AG09319 (cell line): ENCODE measurements around the gene DMKN.
A peak's percentile ranks its signal among the peaks of the same experiment; 100 is the strongest.
"Not testable (repeated sequence)": the region's sequence is repeated elsewhere in the genome, so short reads cannot be mapped to it uniquely, and the experiment has no call there.

ENCODE experiments used
- DNase-seq: peaks from one replicate; pipeline ENCODE4 v3.0.0-alpha.2; 2010; ENCODE audit warnings: low read depth; ENCODE audit errors: extremely low read depth
- CTCF ChIP-seq: IDR thresholded peaks from 2 replicates; pipeline ENCODE4 v1.5.1; 2011; ENCODE audit warnings: low read depth, mild to moderate bottlenecking, inconsistent platforms, low read length, moderate library complexity

DMKN gene

DNA sequence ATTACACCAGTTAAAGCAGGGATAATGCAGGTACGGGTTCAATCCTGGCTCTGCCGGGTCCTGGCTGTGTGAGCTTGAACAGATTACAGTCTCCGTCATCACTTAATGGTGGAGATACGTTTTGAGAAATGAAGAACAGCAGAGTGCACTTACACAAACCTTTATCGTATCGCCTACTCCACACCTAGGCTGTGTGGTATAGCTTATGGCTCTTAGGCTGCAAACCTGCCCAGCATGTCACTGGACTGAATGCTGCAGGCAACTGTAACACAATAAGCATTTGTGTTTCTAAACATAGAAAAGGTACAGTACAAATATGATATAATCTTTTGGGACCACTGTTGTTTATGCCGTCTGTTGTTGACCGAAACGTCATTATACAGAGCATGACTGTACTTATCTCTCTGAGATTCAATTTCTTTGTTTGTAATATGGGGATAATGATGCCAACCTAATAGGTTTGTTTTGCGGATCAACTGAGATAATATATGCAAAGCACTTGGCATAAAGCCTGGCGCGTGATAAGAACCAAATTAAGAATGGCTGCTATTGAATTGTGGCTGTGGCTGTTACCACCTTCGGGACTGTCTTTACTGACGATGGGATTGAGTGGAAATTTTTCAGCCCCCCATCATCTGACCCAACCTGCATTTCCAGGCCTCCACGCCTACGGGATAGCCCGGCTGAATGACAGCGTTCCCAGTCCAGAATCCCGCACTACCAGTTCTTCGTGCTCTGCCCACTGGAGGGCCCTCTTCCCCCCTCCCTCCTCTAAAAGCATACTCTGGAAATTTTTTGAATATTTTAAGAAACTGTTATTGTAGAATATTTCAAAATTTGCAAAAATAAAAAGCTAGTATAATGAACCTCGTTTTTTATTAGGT is 34.4 kb downstream of the DMKN start:
- DNase-seq: no peak
- no peak for TF ChIP-seq CTCF

GRCh38 chr19:35476149-35476548 is 37.3 kb downstream of the DMKN start:
- TF ChIP-seq CTCF: no peak; the same call in 1 of the 2 replicates
- no peak for DNase-seq

GRCh38 chr19:35474594-35474993 is 38.9 kb downstream of the DMKN start:
- DNase-seq: not testable (repeated sequence)

DNA sequence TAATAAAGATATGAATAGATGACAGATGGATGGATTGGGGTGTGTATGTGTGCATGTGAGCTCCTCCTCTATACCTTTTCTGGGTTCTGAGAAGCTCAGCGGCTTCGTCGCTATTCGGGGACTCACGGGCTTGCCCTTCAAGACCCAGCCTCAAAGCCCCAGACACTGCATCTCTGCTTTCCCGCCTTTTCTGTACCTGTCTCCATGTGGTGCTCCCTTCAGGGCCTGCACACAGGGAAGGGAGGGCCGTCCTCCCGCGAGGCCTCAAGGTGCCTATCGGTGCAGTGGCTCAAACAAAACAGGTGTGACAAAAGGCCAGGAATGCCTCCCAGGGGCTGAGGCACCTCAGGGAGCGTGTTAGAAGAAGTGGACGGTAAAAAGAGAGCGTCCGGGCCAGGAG is 39.3 kb downstream of the DMKN start:
- no peak for TF ChIP-seq CTCF
- DNase-seq: no peak

- TF ChIP-seq CTCF: no peak
- DNase-seq: no peak
Measured at GRCh38 chr19:35471946-35472345, 41.5 kb downstream of the DMKN start.

- DNase-seq: not testable (repeated sequence)
Measured at GRCh38 chr19:35471075-35471474, 42.4 kb downstream of the DMKN start.

DNA sequence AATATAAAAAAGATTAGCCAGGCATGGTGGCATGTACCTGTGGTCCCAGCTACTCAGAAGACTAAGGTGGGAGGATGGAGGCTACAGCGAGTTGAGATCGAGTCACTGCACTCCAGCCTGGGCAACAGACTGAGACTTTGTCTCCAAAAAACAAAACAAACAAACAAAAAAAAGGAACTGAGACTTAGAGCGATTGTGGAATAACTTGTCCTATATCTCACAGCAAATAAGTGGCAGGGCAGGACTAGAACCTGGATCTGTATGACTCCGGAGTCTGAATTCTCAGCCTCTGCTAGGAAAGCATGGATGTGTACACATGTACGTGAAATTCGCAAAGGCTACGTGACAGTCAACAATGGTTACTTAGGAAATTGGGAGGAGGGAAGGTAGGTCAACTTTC is 43.3 kb downstream of the DMKN start:
- no peak for DNase-seq
- TF ChIP-seq CTCF: no peak

DNA sequence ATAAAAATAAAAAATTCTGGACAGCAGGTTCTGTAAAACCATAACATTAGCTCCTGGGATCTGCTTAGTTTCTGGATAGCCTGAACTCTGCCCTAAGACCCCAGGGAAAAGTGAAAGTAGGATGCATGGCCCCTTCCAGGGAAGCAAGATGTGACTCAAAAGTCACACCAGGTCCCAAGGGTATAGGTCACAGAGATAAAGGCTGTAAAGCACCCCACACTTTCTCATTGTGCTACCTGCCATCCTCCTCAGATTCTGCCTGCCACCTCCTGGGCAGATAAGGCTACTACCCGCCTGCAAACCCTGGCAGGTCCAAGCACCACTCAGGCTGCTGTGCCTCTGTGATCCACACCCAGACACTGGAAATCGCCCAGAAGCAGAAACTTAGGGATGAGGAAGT is 44.8 kb downstream of the DMKN start:
- TF ChIP-seq CTCF: peak; percentile 50
- no peak for DNase-seq
